Measurements from ENCODE around the gene RIC8A.

DNA sequence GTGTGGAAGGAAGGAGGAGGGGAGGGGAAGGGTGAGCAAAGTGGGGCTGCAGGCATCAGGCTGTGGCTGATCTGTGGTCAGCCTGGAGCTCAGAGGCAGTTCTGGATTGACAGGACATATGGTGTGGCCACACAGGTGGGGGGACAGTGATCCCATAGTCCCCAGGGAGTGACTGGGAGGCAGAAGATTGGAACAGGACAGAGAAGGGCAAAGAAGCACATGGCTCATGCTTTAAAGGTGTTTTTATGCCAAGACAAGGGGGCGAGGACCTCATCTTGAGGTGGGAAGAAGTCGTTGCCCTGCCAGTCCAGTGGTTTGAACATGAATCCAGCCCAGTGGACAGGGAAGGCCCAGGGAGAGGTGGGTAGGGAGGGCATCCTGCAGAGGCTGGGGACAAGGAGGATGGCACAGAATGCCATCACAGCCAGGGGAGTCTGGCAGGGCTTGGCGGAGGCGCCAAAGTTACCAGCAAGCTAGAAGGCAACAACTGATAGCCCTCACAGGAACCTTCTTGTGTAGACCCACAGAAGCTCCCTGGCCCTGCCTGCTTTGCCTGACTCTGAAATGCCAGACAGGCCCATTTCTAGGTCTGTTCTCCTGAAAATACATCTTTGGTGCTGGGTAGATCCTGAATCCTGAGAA, 3.4 kb upstream of the RIC8A start:
- TF ChIP-seq, protein P1, sequence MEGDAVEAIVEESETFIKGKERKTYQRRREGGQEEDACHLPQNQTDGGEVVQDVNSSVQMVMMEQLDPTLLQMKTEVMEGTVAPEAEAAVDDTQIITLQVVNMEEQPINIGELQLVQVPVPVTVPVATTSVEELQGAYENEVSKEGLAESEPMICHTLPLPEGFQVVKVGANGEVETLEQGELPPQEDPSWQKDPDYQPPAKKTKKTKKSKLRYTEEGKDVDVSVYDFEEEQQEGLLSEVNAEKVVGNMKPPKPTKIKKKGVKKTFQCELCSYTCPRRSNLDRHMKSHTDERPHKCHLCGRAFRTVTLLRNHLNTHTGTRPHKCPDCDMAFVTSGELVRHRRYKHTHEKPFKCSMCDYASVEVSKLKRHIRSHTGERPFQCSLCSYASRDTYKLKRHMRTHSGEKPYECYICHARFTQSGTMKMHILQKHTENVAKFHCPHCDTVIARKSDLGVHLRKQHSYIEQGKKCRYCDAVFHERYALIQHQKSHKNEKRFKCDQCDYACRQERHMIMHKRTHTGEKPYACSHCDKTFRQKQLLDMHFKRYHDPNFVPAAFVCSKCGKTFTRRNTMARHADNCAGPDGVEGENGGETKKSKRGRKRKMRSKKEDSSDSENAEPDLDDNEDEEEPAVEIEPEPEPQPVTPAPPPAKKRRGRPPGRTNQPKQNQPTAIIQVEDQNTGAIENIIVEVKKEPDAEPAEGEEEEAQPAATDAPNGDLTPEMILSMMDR (IDR thresholded peaks at IDR 0.05; ENCODE audit: insufficient read depth, low read depth, low read length): no peak
- no peak for TF ChIP-seq EZH2 (IDR thresholded peaks at IDR 0.05; ENCODE audit: insufficient read depth, low read length)
